HepG2 (cell line): ENCODE data around the gene RBM18. TPM values are rescaled to one million over a fixed set of nuclear protein-coding genes. Genes with fewer than 3 reads are reported as not detected.
A peak's percentile ranks its signal among the peaks of the same experiment; 100 is the strongest.

Experiments used
- ARNTL ChIP-seq: sonication (generic); formaldehyde crosslinking; IDR thresholded peaks from 2 replicates; pipeline ENCODE4 v1.4.0; 2020; ENCODE audit warnings: mild to moderate bottlenecking, missing genetic modification reagents
- CCAR2 ChIP-seq: fragments of 200-400 bp; formaldehyde crosslinking; optimal IDR thresholded peaks from 2 replicates; pipeline ENCODE3; 2018; ENCODE audit warnings: low read depth, mild to moderate bottlenecking, low read length, moderate library complexity
- CCDC6 ChIP-seq: sonication (generic); formaldehyde crosslinking; IDR thresholded peaks from 2 replicates; pipeline ENCODE4 v1.8.1; 2022; ENCODE audit warnings: mild to moderate bottlenecking, missing genetic modification reagents, moderate library complexity
- DNMT1 ChIP-seq: sonication (generic); formaldehyde crosslinking; IDR thresholded peaks from 2 replicates; pipeline ENCODE4 v1.5.1; 2020; ENCODE audit warnings: mild to moderate bottlenecking, missing genetic modification reagents
- ELF3 ChIP-seq: IDR thresholded peaks from 2 replicates; pipeline ENCODE4 v1.6.1; 2016; ENCODE audit warnings: missing genetic modification reagents, missing compliant biosample characterization
- FIP1L1 ChIP-seq: fragments of 200-400 bp; formaldehyde crosslinking; IDR thresholded peaks from 2 replicates; pipeline ENCODE4 v1.6.1; 2018; ENCODE audit warnings: low read depth, mild to moderate bottlenecking, low read length, moderate library complexity, borderline replicate concordance; ENCODE audit not compliant: insufficient read depth
- PHF5A ChIP-seq: IDR thresholded peaks from one replicate; pipeline ENCODE4 v1.6.1; 2018; ENCODE audit warnings: low read depth, missing genetic modification reagents; ENCODE audit not compliant: unreplicated experiment
- POGZ ChIP-seq: sonication (generic); formaldehyde crosslinking; IDR thresholded peaks from 2 replicates; pipeline ENCODE4 v1.4.0; 2020; ENCODE audit warnings: mild to moderate bottlenecking, missing genetic modification reagents
- RELA ChIP-seq: sonication (generic); formaldehyde crosslinking; IDR thresholded peaks from 2 replicates; pipeline ENCODE4 v1.4.0; 2020; ENCODE audit warnings: missing genetic modification reagents
- RNF2 ChIP-seq: fragments of 450-650 bp; conservative IDR thresholded peaks from 2 replicates; pipeline ENCODE4 v1.6.1; 2016; ENCODE audit warnings: low read depth
- SCMH1 ChIP-seq: sonication (generic); formaldehyde crosslinking; IDR thresholded peaks from 2 replicates; pipeline ENCODE4 v1.9.0; 2021; ENCODE audit warnings: missing genetic modification reagents, mild to moderate bottlenecking, borderline replicate concordance
- SIX4 ChIP-seq: sonication (generic); formaldehyde crosslinking; IDR thresholded peaks from 2 replicates; pipeline ENCODE4 v1.4.0; 2020; ENCODE audit warnings: missing genetic modification reagents
- SNAPC2 ChIP-seq: sonication (generic); formaldehyde crosslinking; IDR thresholded peaks from 2 replicates; pipeline ENCODE4 v1.8.1; 2022; ENCODE audit warnings: mild to moderate bottlenecking, missing genetic modification reagents
- TOE1 ChIP-seq: sonication (generic); formaldehyde crosslinking; IDR thresholded peaks from 2 replicates; pipeline ENCODE4 v1.4.0; 2020; ENCODE audit warnings: mild to moderate bottlenecking, missing genetic modification reagents
- ZNF296 ChIP-seq: sonication (generic); formaldehyde crosslinking; conservative IDR thresholded peaks from 2 replicates; pipeline ENCODE4 v1.5.0; 2020; ENCODE audit warnings: mild to moderate bottlenecking, missing genetic modification reagents
- ZNF557 ChIP-seq: sonication (generic); formaldehyde crosslinking; IDR thresholded peaks from 2 replicates; pipeline ENCODE4 v1.4.0; 2020; ENCODE audit warnings: missing genetic modification reagents
- ZNF577 ChIP-seq: sonication (generic); formaldehyde crosslinking; IDR thresholded peaks from 2 replicates; pipeline ENCODE4 v1.4.0; 2020; ENCODE audit warnings: mild to moderate bottlenecking, low read depth, missing genetic modification reagents, borderline replicate concordance
- ZNF713 ChIP-seq: sonication (generic); formaldehyde crosslinking; IDR thresholded peaks from 2 replicates; pipeline ENCODE4 v1.4.0; 2020; ENCODE audit warnings: mild to moderate bottlenecking, missing genetic modification reagents
- ZNF761 ChIP-seq: sonication (generic); formaldehyde crosslinking; conservative IDR thresholded peaks from 2 replicates; pipeline ENCODE4 v1.4.0; 2020; ENCODE audit warnings: mild to moderate bottlenecking, missing genetic modification reagents
- ZNF775 ChIP-seq: sonication (generic); formaldehyde crosslinking; IDR thresholded peaks from 2 replicates; pipeline ENCODE4 v1.4.0; 2020; ENCODE audit warnings: missing genetic modification reagents, mild to moderate bottlenecking, moderate library complexity, borderline replicate concordance
- ZNF850 ChIP-seq: sonication (generic); formaldehyde crosslinking; conservative IDR thresholded peaks from 2 replicates; pipeline ENCODE4 v1.9.0; 2021; ENCODE audit warnings: mild to moderate bottlenecking, missing genetic modification reagents
- ZZZ3 ChIP-seq: sonication (generic); formaldehyde crosslinking; IDR thresholded peaks from 2 replicates; pipeline ENCODE4 v1.4.0; 2020; ENCODE audit warnings: missing genetic modification reagents, mild to moderate bottlenecking, borderline replicate concordance
- polyA plus RNA-seq, 8 experiments: library from polyadenylated mRNA; depleted of rRNA in 3 of 8; stranded (reverse) in 7 of 8; unstranded in 1 of 8; fragments of >200 nt; fragmentation: Illumina TruSeq in 4 of 8; extraction: Trizol in 4 of 8; gene quantifications; 2 replicates each; pipeline versions ENCODE4 v1.2.1 to v1.2.3, GENCODE V29; 2011 to 2016; ENCODE audit warnings: low read depth in 4 of 8, missing spikeins in 1 of 8, mixed read lengths in 1 of 8; ENCODE audit not compliant: insufficient read depth in 1 of 8
- total RNA-seq, 5 experiments: library from RNA; depleted of rRNA; stranded (reverse); fragments of >200 nt; fragmentation: Illumina TruSeq; extraction: Trizol; gene quantifications; 2 replicates each; pipeline ENCODE4 v1.2.3, GENCODE V29; 2016; ENCODE audit warnings: low read depth in 1 of 5
- TF ChIP-seq, protein P1 (sequence below): sonication (generic); formaldehyde crosslinking; IDR thresholded peaks from 2 replicates; pipeline ENCODE4 v1.8.0; 2022; ENCODE audit warnings: missing genetic modification reagents, mild to moderate bottlenecking, borderline replicate concordance
- TF ChIP-seq, protein P2 (sequence below): IDR thresholded peaks from 2 replicates; pipeline ENCODE4 v1.6.1; 2016; ENCODE audit warnings: control low read depth
- TF ChIP-seq, protein P3 (sequence below): sonication (generic); formaldehyde crosslinking; IDR thresholded peaks from 2 replicates; pipeline ENCODE4 v1.5.0; 2020; ENCODE audit warnings: mild to moderate bottlenecking, missing genetic modification reagents, borderline replicate concordance
- TF ChIP-seq, protein P4 (sequence below): IDR thresholded peaks from 2 replicates; pipeline ENCODE4 v1.6.1; 2016

The RBM18 gene
- total and polyA plus RNA-seq, 2 of the 13 experiments (the other 11 are each of a cell fraction or from before 2014, with no cell fraction given): 12.6 to 16.6 TPM

DNA sequence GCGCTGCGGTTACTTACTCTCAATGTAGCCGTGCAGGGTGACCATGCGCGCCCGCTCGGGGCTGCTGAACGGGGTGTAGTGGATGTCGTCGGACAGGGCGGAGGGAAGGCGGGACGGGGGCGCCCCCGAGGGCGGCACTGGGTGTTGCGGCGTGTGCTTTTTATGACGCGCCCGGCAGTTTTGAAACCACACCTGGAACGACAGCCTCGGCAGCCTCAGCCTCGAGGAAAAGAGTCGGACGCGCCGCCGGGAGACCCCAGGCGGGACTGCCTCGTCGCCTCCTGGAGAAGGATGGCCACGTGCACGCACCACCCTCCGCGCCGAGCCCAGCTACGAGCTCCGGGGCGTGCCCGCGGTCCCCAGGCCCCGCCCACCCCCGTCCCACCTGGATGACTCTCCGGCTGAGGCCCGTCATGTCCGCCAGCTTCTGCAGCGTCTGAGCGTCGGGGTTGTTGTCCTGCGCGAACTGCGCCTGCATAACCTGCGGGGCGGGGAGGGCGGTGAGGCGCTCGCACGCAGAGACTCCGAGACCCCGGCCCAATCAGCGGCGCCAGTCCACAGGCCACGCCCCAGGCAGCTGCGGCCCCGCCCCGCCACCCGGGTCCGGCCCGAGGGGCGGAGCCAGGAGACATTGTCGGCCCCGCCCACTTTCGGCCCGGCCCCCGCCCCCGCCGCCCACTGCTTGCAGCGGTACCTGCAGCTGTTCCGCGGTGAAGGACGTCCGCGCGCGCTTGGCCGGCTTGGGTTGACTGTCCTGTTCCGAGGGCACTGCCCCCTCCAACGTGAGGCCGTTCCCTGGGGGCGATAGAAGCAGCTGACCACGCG is 50.8 kb downstream of the RBM18 start (continued):
- TF ChIP-seq FIP1L1 (no peak), ZNF850 (CRISPR knock-in tag) (no peak), ZZZ3 (no peak), SNAPC2 (CRISPR knock-in tag) (no peak), SIX4 (CRISPR knock-in tag) (no peak), PHF5A (CRISPR knock-in tag) (no peak), ZNF761 (CRISPR knock-in tag) (0 out of 2 replicates have a peak, but pooled peaks have one; percentile 55), RNF2 (peak; percentile 65; the same call in 1 of the 2 replicates), TOE1 (CRISPR knock-in tag) (no peak), CCAR2 (no peak), ZNF775 (CRISPR knock-in tag) (no peak), ZNF557 (CRISPR knock-in tag) (0 out of 2 replicates have a peak, but pooled peaks have one; percentile 37), ELF3 (CRISPR knock-in tag) (no peak), ZNF713 (CRISPR knock-in tag) (no peak), ARNTL (CRISPR knock-in tag) (no peak), SCMH1 (no peak), CCDC6 (no peak), ZNF296 (CRISPR knock-in tag) (no peak; the same call in 1 of the 2 replicates), RELA (CRISPR knock-in tag) (no peak), POGZ (CRISPR knock-in tag) (no peak), DNMT1 (CRISPR knock-in tag) (no peak), ZNF577 (no peak)
- TF ChIP-seq, protein P1, sequence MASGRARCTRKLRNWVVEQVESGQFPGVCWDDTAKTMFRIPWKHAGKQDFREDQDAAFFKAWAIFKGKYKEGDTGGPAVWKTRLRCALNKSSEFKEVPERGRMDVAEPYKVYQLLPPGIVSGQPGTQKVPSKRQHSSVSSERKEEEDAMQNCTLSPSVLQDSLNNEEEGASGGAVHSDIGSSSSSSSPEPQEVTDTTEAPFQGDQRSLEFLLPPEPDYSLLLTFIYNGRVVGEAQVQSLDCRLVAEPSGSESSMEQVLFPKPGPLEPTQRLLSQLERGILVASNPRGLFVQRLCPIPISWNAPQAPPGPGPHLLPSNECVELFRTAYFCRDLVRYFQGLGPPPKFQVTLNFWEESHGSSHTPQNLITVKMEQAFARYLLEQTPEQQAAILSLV (CRISPR knock-in tag): peak; percentile 10; the same call in 1 of the 2 replicates
- TF ChIP-seq, protein P2, sequence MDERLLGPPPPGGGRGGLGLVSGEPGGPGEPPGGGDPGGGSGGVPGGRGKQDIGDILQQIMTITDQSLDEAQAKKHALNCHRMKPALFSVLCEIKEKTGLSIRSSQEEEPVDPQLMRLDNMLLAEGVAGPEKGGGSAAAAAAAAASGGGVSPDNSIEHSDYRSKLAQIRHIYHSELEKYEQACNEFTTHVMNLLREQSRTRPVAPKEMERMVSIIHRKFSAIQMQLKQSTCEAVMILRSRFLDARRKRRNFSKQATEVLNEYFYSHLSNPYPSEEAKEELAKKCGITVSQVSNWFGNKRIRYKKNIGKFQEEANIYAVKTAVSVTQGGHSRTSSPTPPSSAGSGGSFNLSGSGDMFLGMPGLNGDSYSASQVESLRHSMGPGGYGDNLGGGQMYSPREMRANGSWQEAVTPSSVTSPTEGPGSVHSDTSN (CRISPR knock-in tag): no peak
- TF ChIP-seq, protein P3, sequence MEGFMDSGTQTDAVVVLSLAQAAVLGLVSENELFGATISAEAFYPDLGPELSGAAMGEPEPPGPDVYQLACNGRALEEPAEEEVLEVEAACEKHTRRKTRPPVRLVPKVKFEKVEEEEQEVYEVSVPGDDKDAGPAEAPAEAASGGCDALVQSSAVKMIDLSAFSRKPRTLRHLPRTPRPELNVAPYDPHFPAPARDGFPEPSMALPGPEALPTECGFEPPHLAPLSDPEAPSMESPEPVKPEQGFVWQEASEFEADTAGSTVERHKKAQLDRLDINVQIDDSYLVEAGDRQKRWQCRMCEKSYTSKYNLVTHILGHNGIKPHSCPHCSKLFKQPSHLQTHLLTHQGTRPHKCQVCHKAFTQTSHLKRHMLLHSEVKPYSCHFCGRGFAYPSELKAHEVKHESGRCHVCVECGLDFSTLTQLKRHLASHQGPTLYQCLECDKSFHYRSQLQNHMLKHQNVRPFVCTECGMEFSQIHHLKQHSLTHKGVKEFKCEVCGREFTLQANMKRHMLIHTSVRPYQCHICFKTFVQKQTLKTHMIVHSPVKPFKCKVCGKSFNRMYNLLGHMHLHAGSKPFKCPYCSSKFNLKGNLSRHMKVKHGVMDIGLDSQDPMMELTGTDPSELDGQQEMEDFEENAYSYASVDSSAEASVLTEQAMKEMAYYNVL: no peak
- TF ChIP-seq, protein P4, sequence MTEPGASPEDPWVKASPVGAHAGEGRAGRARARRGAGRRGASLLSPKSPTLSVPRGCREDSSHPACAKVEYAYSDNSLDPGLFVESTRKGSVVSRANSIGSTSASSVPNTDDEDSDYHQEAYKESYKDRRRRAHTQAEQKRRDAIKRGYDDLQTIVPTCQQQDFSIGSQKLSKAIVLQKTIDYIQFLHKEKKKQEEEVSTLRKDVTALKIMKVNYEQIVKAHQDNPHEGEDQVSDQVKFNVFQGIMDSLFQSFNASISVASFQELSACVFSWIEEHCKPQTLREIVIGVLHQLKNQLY (CRISPR knock-in tag): no peak
